ENCODE measurements around the gene RBM19.
"Not testable (repeated sequence)": the region's sequence is repeated elsewhere in the genome, so short reads cannot be mapped to it uniquely, and the experiment has no call there.

DNA sequence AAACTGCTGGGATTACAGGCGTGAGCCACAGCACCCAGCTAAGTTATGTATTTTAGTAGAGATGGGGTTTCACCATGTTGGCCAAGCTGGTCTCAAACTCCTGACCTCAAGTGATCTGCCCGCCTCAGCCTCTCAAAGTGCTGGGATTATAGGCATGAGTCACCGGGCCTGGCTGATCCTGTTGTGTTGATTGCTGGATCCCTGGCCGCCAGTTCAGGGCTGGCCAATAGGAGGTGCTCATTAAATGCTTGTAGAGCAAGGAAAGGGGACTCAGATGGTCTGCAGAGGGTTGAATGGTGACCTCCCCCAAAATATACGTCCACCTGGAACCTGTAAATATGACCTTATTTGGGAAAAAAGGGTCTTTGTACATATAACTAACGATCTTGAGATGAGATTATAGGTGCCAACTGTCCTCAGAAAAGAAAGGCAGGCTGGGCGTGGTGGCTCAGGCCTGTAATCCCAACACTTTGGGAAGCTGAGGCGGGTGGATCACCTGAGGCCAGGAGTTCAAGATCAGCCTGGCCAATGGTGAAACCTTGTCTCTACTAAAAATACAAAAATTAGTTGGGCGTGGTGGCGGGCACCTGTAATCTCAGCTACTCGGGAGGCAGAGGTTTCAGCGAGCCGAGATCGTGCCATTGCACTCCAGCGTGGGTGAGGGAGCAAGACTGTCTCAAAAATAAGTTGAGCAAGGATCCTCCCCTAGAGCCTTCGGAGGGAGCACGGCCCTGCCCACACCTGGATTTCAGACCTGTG, 156.5 kb downstream of the RBM19 start:
- TF ChIP-seq, protein P1, sequence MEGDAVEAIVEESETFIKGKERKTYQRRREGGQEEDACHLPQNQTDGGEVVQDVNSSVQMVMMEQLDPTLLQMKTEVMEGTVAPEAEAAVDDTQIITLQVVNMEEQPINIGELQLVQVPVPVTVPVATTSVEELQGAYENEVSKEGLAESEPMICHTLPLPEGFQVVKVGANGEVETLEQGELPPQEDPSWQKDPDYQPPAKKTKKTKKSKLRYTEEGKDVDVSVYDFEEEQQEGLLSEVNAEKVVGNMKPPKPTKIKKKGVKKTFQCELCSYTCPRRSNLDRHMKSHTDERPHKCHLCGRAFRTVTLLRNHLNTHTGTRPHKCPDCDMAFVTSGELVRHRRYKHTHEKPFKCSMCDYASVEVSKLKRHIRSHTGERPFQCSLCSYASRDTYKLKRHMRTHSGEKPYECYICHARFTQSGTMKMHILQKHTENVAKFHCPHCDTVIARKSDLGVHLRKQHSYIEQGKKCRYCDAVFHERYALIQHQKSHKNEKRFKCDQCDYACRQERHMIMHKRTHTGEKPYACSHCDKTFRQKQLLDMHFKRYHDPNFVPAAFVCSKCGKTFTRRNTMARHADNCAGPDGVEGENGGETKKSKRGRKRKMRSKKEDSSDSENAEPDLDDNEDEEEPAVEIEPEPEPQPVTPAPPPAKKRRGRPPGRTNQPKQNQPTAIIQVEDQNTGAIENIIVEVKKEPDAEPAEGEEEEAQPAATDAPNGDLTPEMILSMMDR (IDR thresholded peaks at IDR 0.05; ENCODE audit: low read length) = not testable (repeated sequence)
- not testable (repeated sequence) for TF ChIP-seq EZH2phosphoT487 (IDR thresholded peaks at IDR 0.05; ENCODE audit: low read length)
